Large intestine (tissue), 3 donors: ENCODE measurements around the gene LRRC10B. TPM values are rescaled to one million over a fixed set of nuclear protein-coding genes. Genes with fewer than 3 reads are reported as not detected.

Source experiments
- DNase-seq, 2 donors: peaks; one replicate each; pipeline versions ENCODE4 v3.0.0 to v3.0.0-alpha.2; 2013
- H3K27ac ChIP-seq: one replicate; pipeline ENCODE4 v1.5.1; 2013; ENCODE audit warnings: low read length
- H3K27me3 ChIP-seq: 2 replicates; pipeline ENCODE4 v1.6.1; 2013; ENCODE audit warnings: low read length; ENCODE audit not compliant: control insufficient read depth, insufficient read depth
- H3K36me3 ChIP-seq: 2 replicates; pipeline ENCODE4 v1.6.1; 2013; ENCODE audit warnings: low read length; ENCODE audit not compliant: control insufficient read depth, insufficient read depth
- H3K4me1 ChIP-seq: one replicate; pipeline ENCODE4 v1.6.1; 2013; ENCODE audit warnings: low read length; ENCODE audit not compliant: control insufficient read depth, insufficient read depth
- H3K4me3 ChIP-seq: one replicate; pipeline ENCODE4 v1.5.1; 2013; ENCODE audit warnings: low read length
- H3K9me3 ChIP-seq: one replicate; pipeline ENCODE4 v1.6.1; 2013; ENCODE audit warnings: mild to moderate bottlenecking, low read depth, low read length, moderate library complexity; ENCODE audit not compliant: control insufficient read depth
- WGBS: methylation state at CpG from one replicate; pipeline ENCODE4 v1.1.5; 2013; ENCODE audit warnings: low lambda C conversion rate; ENCODE audit not compliant: insufficient coverage; 5-methylcytosine and 5-hydroxymethylcytosine counted together
- polyA plus RNA-seq: library from polyadenylated mRNA; unstranded; fragments of 120-200 nt; gene quantifications from one replicate; pipeline ENCODE4 v1.2.1, GENCODE V29; 2013

LRRC10B gene
- polyA plus RNA-seq, 1 donor: 1.3 TPM

DNA sequence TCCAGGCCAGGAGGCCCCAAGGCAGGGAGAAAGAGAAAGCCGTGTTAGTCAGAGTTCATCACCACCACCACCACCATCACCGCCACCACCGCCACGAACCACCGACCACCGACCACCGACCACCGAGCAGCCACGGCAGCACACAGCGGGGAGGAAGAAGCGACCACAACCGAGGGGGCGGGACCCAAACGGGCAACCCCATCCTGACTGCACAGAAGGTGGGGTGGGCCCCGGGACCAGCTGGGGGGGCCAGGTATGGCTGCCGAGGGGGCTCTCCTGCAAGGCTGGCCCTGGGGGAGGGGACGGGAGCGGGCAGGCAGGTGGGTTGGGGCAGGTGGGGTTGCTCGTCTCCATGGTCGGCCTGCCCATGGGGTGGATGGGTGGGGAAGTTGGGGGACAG, 38.1 kb downstream of the LRRC10B start:
- H3K27me3 ChIP-seq: no peaks in the 10 kb centered on the region
- H3K9me3 ChIP-seq: peaks cover 3% of the 10 kb centered on the region
- no peak overlapping the region for H3K27ac ChIP-seq
- no peaks in the 10 kb centered on the region for H3K36me3 ChIP-seq
- no peak for DNase-seq
- H3K4me1 ChIP-seq: peaks cover 2% of the 10 kb centered on the region
- WGBS: no CpG with 5 or more reads among the region's 20 CpGs
- H3K4me3 ChIP-seq: no peak overlapping the region

DNA sequence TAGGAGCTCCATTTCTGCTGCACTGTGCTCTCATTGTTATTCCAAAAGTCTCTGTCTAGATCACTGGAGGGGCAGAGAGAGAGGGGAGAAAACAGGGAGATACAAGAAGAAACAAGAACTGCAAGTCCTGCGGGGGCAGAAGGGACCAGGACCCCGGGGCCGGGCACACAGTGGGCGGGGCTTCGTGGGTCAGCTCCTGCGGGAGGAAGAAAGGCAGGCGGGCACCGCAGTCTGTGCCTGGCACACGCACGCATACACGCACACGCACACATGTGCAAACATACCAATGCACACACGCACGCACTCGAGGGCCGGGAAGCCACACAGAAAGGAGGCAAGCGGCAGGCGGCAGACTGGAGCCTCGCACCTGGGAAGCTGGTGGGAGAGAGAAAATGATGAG, 38.7 kb downstream of the LRRC10B start:
- H3K36me3 ChIP-seq: no peaks in the 10 kb centered on the region
- peaks cover 2% of the 10 kb centered on the region for H3K27me3 ChIP-seq
- DNase-seq: no peak
- H3K9me3 ChIP-seq: peaks cover 3% of the 10 kb centered on the region
- WGBS: no CpG with 5 or more reads among the region's 19 CpGs
- H3K27ac ChIP-seq: no peak overlapping the region
- peaks cover 2% of the 10 kb centered on the region for H3K4me1 ChIP-seq
- no peak overlapping the region for H3K4me3 ChIP-seq

DNA sequence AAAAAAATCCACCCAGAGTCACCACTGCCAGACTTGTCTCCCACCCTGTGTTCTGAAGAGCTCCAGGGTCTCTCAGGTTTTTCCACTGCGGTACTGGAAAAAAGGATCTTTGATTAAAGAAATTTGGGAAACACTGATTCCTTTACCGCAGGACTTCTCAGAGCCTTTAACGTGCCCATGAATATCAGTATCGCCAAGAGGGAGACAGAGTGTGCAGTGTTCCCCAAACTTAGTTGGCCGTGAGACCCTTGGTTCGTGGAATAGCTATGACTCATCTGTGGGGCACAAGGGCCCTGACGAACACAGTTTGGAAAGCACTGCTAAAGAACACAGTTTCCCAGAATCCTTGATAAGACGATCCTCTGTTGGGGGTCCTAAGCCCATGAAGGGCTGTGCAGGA, 40.6 kb downstream of the LRRC10B start:
- Histone ChIP-seq H3K9me3 (peaks cover 3% of the 10 kb centered on the region), H3K27ac (no peak overlapping the region), H3K27me3 (peaks cover 19% of the 10 kb centered on the region), H3K4me3 (no peak overlapping the region), H3K36me3 (no peaks in the 10 kb centered on the region), H3K4me1 (peaks cover 2% of the 10 kb centered on the region)
- DNase-seq: no peak
- WGBS: no CpG with 5 or more reads among the region's 8 CpGs

DNA sequence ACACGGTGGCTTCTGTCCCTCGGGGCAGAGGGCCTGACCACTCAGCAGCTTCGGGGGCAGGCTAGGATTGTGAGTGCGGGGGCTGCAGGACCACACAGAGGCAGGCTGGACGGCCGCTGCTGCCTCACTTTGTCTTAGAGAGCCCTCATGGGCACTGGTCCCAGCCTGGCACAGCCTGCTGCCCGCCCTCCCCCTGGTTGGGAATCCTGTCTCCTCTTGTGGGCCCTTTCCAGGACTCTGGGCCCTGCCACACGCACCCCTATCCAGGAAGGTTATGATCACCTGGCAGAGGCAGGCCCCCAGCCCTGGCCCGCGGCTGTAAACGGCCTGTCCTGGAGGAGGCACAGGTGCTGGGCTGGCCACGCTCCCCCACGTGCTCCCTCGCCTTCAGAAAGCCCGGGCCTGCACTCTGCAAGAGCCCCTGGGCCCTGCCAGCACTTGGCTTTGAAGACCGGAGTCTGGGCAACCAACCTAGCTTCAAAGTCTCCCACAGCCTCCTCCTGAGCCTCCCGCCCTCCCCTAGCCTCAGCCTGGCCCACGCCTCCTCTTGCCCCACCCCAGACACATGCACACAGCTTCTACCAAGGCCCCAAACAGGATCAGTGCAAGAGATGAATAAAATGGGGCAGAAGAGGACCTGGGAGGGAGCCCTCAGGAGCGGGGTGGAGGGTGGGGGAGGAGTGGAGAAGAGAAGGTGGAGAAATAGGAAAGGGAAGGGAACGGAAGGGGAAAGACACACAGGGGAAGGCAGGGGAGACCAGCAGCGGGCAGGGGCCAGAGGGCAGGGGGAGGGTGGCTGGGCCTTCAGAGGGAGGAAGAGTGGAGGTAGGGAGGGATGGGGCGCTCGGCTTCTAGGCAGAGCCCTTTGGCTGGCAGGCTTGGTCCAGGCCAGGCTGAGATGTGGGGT, 41.4 kb downstream of the LRRC10B start:
- Histone ChIP-seq H3K4me1 (peaks cover 2% of the 10 kb centered on the region), H3K4me3 (no peak overlapping the region), H3K27ac (no peak overlapping the region), H3K9me3 (no peaks in the 10 kb centered on the region), H3K36me3 (no peaks in the 10 kb centered on the region), H3K27me3 (peaks cover 26% of the 10 kb centered on the region)
- WGBS: 67% methylated on average over 1 of the region's 23 CpGs
- DNase-seq: no peak

DNA sequence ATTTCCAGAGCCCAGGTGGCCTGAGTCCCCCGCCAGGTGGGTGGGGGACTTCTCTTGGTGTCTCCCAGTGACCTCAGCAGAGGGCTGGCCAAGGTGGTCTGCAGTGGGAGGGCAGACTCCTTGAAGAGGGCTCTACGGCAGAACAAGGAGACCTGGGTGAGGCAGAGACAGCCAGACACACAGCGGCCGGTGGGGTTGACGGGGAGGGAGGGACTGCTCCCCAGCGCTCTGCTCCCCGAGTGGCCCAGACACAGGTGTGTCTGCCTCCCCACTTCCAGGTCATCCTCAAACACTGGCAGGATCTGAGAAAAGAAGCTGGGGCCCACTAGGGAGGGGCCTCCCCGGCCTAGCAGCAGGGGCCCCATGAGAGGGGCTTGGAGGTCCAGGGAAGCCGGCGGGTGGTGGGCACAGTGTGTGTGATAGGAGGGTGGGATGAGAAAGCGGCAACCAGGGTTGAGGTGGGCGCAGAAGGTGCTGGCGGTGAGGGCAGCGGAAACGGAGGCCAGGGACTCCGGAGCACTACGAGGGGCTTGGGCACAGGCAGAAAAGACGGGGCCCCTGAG, 42.2 kb downstream of the LRRC10B start:
- H3K36me3 ChIP-seq: no peaks in the 10 kb centered on the region
- no peak overlapping the region for H3K4me3 ChIP-seq
- no peak for DNase-seq
- H3K27me3 ChIP-seq: peaks cover 35% of the 10 kb centered on the region
- WGBS: no CpG with 5 or more reads among the region's 18 CpGs
- no peak overlapping the region for H3K27ac ChIP-seq
- H3K9me3 ChIP-seq: peaks cover 3% of the 10 kb centered on the region
- H3K4me1 ChIP-seq: peaks cover 2% of the 10 kb centered on the region

DNA sequence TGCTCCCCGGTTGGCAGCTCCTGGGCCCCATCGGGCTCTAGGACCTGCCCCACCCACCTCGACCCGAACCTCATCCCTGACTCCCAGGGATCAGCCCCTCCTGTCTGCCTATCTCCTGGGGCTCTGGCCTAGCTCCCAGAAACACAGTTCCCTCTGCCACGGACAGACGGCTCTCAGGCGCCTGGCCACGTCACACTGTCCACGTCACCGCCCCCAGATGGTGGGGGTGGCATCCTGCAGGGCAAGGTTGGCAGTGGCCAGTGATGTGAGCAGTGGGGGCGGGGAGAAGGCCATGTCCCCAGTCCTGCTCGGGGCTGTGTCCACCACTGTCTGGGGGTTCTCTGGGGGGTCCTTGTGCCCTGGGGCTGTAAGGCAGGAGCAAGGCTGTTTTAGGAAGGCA, 43.1 kb downstream of the LRRC10B start:
- no peak for DNase-seq
- Histone ChIP-seq H3K9me3 (peaks cover 3% of the 10 kb centered on the region), H3K4me1 (peaks cover 2% of the 10 kb centered on the region), H3K27ac (no peak overlapping the region), H3K4me3 (no peak overlapping the region), H3K27me3 (peaks cover 44% of the 10 kb centered on the region), H3K36me3 (no peaks in the 10 kb centered on the region)
- no CpG with 5 or more reads among the region's 12 CpGs for WGBS

DNA sequence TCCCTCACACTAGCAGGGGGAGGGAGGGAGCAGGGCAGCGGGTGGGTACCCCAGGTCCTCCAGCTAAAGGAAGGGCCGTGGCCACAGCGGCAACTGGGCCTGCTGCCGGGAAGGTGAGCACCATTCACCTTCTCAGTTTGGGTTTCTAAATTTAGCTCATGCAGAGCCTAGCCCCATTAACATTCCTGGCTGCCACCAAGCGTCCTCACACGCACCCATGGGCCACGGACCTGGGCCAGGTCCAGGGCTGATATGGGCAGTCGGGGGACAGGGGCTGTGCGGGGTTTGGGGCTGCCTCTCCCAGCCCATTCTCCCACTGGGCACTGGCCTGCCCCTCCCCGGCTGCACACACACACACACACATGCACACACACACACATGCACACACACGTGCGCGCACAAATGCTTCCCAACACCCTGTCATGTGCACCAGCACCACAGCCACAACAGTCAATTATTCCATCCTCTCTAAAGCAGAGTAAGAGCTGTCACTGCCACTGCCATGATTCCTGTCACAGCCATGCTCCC, 43.6 kb downstream of the LRRC10B start:
- no CpG with 5 or more reads among the region's 13 CpGs for WGBS
- Histone ChIP-seq H3K9me3 (peaks cover 3% of the 10 kb centered on the region), H3K27ac (no peak overlapping the region), H3K4me3 (no peak overlapping the region), H3K4me1 (peaks cover 2% of the 10 kb centered on the region), H3K27me3 (peaks cover 49% of the 10 kb centered on the region), H3K36me3 (no peaks in the 10 kb centered on the region)
- DNase-seq: no peak

DNA sequence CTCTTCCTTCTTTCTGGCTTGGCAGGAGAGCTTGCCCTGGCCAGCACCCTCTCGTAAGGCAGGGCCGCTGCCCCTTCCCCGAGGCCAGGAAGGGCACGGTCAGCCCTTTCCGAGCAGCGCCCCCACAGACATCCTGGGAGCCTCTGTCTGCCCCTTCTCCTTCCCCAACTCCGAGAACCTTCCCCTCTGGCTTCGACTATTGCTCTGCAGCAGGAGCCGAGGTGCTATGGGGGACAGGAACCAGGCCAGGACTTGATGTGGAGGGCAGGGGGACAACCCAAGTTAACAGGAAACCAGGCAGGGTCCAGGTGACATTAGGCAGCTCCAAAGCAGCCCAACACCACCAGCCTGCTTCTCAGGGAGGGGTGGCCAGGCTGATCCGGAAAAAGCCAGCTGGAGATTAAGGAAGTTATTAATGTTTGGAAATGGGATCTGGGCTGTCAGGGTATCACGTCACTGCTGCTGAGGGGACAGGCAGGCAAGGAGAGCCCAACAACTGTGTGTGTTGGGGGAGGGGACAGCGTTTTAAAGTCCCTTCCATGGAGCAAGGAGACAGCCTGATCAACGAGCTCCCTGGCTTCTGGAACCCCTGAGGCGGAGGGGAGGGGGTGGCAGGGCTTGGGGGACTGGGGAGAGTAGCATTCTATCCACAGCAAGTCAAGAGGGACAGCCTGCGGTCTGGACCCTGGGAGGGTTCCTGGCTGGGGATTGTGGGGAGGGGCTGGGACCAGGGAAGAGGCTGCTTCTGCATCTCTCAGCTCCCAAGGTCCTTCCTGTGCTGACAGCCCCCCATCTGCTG, 45.0 kb downstream of the LRRC10B start:
- DNase-seq: peak in 1 of 2 donors; percentile 27
- Histone ChIP-seq H3K4me1 (no peaks in the 10 kb centered on the region), H3K4me3 (no peak overlapping the region), H3K36me3 (no peaks in the 10 kb centered on the region), H3K27ac (no peak overlapping the region), H3K9me3 (peaks cover 3% of the 10 kb centered on the region), H3K27me3 (peaks cover 59% of the 10 kb centered on the region)
- 89% methylated on average over 3 of the region's 15 CpGs for WGBS

DNA sequence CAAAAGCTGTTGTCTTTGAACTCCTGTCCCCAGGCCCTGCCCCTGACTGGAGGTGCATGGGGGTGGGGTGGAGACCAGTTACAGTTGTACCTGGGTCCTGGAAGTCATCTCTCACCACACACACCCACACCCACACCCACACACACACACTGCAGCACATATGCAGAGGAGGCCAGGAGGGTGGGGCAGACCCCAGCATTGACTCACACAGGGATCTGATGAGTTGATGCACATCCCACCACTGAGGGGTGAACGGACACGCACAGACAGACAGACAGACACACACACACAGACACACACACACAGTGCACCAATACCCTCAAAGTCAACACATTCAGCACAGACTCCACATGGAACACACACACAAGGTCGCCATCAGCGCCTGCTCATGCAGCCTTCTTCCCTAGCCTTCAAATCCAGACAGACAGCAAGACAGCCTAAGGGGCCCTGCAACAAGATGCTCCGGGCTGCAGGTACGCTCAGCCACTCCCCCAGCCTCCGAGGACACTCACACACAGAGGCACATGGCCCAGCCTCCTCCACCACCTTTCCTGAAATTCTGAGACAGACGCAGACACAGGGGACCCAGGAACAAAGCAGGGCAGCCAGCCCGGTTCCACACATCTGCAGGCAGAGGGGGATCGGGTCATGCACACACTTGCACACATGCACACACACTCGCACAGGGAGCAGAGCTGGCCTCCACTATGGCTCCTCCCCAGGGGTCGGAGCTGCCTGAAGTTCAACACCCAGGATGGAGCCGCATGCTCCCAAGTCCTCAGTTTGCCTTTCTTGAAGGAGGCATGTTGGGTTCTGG, 45.8 kb downstream of the LRRC10B start:
- H3K9me3 ChIP-seq: peaks cover 3% of the 10 kb centered on the region
- no peak overlapping the region for H3K4me3 ChIP-seq
- no peaks in the 10 kb centered on the region for H3K4me1 ChIP-seq
- H3K27me3 ChIP-seq: peaks cover 61% of the 10 kb centered on the region
- no peak for DNase-seq
- H3K36me3 ChIP-seq: no peaks in the 10 kb centered on the region
- no CpG with 5 or more reads among the region's 13 CpGs for WGBS
- no peak overlapping the region for H3K27ac ChIP-seq
